ENCODE data around the gene HIGD1A.

HIGD1A gene

DNA sequence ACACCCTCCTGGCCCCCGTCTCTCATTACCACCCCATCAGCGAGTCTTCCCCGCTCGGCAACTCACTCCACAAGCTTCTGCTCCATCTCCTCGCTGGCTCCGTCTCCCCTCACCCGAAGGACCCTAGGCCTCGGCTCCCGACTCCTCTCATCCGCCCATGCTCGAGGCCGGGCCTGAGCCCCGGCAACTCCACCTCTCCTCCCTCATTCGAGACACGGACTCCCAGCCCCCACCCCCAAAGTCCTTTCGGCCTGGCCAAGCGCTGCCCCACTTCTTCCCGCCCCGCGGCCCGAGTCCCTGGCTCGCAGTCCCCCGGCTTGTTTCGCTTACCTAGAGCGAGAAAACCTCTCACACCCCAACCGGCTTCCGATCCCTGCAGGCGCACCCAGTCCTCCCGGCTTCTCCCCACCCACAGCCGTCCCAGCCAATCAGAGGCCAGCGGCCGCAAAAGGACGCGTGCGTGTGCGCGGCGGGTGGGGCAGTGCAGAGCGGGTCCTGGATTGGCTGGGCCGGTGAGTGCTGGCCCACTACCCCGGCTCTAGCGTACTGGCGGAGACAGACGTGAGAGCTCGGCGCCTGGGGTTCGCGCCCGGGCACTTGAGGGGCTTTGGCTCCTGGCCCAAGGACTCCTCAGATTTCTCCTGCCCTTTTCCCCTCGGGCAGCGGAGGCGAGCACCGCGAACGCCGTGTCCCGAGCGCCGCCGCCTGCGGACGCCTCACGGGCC, at the start of gene HIGD1A:
TSS of gene HIGD1A (minus strand) at position 385 of the 725 bp plus-strand sequence. CDS start 10,237 bp downstream, outside the sequence.
- peak; percentile 86 to 93 (median 88) for DNase-seq (ENCODE audit: low read depth in 3 of 3)

DNA sequence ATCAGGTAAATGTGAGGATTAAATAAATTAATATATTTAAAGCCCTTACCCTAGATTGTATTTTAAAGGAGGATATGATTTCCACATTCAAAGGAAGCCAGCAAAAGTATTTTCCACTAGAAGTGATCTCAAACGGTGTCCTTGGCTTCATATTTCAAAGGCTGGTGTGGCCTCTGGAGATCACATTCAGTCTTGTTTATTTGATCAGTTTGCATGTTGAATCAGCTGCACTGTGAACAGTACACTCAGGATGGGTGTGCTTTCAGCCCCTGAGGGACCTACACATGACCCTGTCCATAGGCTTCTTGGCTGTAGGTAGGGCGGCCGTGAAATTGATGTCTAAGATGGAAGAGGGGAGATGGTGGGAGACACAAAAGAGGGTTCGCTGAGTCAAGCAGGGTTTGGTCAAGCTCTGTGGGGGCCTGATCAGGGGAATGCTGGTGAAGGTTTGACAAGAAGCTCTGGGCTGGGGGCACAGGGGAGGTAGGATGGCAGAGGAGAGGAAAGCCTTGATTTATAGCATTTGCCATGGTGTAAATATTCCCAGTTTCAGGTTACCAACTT, 49.5 kb upstream of the HIGD1A start:
- no peak for DNase-seq (ENCODE audit: low read depth in 3 of 3)

DNA sequence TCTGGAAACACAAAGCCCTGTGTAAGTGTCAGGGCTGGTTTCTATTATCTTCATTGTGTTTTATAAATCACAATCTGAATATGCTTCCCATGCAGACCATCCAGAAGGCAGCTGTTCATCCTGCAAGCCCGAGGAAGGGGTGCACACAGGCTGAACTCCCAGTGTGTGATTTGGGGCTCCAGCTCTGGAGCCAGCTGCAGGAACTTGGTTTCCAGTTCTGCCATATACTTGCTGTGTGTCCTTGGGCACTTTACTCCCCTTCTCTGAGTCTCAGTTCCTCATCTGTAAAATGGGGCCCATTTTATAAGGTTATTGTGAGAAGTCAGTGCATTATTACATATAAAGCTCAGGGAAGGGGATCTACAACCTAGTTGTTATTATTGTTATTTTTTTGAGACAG, 48.8 kb upstream of the HIGD1A start:
- DNase-seq (ENCODE audit: low read depth in 3 of 3) = no peak

DNA sequence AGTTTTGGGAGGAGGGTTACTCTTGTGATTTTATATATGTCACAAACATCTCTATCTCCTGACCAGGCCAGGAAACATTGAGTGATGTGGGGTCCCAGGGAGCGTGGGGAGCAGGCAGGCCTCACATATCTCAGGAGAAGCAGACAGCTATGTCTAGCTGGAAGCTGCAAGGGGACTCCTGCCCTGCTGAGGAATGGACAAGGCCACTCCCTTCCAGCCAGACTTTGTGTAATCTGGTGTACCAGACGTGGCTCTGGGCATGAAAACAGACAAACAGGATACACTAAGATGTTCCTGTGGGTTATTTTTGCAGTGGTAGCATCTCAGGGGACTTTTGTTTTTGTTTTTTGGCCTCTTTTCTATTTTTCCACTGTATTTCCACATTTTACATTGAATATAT, 48.2 kb upstream of the HIGD1A start:
- no peak for DNase-seq (ENCODE audit: low read depth in 3 of 3)

DNA sequence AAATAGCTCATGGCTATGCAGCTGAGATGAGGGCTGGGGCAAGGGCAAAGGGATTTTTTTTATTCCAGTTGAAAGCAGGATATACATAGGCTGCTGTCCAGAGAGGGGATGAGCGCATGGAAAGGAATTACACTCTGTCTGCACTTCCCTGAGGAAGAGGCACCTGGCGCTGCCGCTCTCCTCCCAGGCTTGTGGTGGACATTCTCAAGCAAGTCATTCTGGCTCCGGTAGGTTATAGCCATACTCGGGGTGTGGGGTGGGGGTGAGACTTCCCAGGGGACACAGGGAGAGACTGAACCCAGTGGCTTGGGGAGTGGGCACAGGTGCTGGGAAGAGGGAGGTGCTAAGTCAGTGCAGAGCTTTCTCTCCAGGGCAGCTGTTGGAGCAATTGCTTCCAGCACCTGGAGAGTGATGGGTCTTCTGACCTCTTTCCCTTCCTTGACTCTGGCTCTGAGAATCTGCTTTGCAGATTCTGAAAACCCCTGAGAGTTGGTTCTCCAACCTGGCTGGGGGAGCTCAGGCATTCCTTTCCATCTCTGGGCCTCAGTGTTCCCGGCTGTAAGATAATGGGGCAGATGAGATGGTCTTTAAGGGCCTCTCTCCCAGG, 47.0 kb upstream of the HIGD1A start:
- no peak for DNase-seq (ENCODE audit: low read depth in 3 of 3)

DNA sequence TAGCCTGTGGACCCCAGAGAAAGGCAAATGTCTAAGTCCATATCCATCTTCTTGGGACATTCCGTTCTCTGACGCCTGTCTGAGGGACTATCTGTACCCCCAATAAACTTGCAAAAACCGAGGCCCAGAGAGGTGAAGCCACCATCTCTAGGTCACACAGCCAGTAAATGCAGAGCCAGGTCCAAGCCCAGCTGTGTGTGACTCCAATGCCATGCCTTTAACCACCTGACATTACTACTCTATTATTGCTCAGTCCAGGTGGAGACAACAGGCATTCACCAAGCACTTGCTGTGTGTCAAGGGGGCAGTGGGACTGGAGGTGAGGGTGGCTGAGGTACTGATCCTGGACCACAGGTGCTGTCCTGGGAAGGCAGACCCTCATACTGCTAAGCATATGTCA, 46.0 kb upstream of the HIGD1A start:
- no peak for DNase-seq (ENCODE audit: low read depth in 3 of 3)

DNA sequence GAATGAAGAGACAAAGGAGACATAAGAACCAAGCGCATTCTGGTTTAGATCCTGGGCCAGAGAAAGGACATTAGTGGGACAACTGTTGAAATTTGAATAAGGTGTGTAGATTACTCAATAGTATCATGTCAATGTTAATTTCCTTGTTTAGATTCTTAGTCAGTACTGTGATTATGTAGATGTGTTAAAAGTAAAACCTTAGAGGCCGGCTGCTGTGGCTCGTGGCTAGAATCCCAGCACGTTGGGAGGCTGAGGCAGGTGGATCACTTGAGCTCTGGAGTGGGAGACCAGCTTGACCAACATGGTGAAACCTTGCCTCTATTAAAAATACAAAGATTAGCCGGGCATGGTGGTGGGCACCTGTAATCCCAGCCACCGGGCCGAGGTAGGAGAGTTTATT, 44.7 kb upstream of the HIGD1A start:
- DNase-seq (ENCODE audit: low read depth in 3 of 3) = no peak

DNA sequence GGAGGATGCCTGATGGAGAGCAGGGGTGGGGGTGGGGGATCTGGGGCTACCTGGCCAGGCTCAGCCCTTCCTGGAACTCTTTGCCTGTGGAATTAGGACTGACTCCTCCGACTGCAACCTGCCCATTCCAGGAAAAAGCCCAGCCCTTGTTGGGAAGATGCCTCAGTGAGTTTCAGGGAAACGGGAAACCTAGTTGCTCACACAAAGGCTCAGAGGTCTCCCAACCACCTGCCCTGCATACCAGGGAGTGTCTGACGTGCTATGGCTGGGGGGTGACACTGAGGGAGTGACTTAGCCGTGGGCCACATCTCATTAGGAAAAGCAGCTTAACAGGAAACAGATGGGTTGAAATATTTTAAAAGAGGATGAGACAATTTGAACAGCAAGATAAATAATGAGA, 43.4 kb upstream of the HIGD1A start:
- DNase-seq (ENCODE audit: low read depth in 3 of 3) = no peak

DNA sequence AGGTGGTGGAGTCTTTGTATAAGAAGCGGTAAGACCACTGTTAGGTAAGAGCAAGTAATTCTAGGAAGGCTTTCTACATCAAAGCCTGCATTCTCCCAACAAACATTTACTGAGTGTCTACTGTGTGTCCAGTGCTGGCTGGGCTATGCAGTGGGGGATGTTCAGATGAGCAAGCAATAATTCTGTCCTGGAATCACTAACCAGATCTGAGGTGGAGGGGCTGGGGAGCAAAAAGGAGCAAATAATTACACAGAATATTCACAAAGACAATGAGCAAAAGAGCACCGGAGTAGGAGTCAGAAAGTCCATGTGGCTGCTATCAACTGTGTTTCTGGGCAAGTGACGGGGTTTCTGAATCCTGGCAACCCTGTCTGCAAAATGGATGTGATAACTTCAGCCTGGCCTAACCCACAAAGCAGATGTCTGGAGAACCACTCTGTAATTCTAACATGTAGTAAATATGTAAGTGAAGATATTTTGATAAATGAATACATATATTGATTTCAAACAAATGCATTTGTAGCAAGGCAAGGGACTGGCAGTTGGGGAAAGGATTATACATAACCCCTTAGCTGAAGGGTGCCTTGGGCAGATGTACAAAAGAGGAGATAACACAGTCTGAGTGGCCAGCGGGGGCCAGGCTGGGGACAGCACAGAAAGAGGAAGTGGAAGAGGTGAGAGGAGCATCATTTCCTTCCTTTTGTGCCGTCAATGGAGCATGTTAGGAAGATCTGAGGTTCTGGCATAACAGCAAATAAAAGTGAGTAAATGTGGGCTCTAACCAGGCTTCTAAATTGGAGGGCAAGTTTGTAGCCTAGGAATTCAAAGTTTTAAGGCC, 42.6 kb upstream of the HIGD1A start:
- DNase-seq (ENCODE audit: low read depth in 3 of 3) = no peak

DNA sequence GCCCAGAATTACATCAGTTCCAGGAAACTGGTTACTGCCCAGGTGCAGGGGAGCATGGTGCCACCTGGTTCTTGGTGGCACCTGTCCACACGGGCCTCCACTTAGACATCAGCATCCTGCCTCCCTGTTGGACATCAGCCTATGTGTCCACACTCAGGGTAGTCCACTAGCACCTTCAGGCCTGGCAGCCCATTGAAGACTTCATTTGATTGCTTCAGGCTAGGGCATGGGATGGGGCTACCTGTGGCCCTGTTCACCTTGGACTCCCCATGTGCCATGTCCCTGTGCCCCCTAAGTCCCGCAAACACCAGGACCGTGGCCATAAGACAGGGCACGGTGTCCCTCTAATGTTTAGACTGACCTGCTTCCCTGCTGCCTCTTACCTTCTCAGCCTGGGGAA, 40.5 kb upstream of the HIGD1A start:
- DNase-seq (ENCODE audit: low read depth in 3 of 3) = no peak

DNA sequence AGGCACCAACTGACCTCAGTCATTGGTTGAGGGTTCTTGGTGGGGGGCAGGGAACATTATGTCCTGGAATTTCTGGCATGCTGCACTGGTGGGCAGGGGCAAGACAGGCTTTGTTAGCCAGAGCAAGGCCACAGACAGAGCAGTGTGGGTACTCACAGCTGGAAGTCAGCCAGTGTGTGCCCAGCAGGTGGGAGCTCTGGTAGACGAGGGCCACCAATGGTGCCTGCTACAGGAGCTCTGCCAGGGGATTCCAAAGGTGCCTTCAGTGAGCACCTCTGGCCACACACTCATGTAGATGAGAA, 40.1 kb upstream of the HIGD1A start:
- DNase-seq (ENCODE audit: low read depth in 3 of 3) = no peak

DNA sequence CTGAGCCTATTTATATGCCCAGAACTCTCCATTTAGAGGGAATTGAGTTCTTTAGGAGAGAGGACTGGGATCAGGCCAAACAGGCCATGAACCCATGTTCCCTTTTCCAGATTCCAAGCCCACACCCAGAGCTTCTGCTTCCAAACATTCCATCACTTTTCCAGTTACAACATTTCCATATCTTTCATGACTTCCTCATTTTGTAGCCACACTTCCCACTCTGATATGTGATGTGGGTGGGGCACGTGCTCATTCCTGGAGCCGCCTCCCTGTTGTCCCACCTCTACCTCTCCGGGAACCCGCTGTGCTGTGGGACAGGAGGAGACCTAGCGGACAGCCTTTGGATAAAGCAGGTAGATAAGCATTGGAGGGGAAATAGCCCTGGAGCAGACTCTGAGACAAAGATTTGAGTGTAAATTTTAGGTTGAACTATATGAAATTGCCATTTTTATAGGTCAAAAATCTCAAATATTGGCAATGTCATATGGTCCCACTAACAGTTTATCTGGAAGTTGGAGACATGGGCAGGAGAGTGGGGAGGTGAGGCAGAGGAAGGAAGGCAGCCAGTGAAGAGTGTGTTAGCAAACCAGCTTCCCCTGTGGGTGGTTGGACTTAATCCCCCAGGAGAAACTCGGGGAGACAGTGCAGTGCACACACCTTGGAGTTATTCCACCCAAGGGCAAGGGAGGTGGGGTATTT, 39.6 kb upstream of the HIGD1A start:
- DNase-seq (ENCODE audit: low read depth in 3 of 3) = no peak

DNA sequence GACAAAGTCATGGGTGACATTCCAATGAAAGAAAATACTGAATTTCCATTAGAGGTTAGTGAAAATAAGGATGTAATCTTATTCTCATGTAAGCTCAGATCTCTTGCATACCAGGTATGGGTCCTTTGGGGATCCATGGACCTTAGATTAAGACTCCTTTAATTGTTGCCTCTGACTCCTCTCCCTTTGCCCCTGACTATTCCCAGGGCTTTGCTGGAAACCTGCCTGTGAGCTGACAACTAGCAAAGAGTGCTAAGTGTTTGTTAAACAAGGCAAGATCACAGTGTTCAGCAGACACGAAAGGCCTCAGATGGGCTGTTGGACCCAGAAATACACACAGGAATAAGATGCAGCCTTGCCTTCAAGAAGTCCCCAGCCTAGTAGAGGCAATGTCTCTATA, 37.0 kb upstream of the HIGD1A start:
- no peak for DNase-seq (ENCODE audit: low read depth in 3 of 3)

DNA sequence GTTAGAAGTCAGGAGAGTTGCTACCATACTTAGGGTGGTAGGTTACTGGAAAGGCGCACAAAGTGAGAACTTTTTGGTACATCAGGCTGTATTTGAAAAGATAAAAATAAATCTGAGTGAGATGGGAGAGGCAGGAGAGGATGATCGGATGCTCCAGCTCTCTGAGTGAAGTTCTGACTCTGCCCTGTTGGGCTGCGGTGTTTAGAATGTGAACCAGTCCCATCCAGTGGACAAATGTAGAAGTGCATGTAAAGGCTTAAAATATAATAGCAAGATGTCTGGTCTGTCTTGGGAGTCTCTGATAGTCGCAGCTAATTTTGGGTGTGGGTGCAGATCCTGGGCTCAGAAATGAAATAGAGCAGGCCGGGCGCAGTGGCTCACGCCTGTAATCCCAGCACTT, 35.3 kb upstream of the HIGD1A start:
- no peak for DNase-seq (ENCODE audit: low read depth in 3 of 3)

DNA sequence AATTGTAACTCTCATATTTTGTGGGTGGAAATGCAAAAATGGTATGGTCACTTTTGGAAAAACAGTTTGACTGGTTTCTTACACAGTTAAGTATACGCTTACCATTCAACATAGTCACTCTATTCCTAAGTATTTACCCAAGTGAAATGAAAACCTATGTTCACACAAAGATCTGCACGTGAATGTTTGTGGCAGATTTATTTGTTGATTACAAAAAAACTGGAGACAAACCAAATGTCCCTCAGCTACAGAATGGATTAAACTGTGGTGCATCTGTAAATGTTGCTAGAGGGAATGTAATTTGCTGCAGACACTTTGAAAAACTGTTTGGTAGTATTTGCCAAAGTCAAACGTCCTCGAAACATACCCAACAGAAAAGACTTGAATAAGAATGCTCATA, 34.3 kb upstream of the HIGD1A start:
- no peak for DNase-seq (ENCODE audit: low read depth in 3 of 3)

DNA sequence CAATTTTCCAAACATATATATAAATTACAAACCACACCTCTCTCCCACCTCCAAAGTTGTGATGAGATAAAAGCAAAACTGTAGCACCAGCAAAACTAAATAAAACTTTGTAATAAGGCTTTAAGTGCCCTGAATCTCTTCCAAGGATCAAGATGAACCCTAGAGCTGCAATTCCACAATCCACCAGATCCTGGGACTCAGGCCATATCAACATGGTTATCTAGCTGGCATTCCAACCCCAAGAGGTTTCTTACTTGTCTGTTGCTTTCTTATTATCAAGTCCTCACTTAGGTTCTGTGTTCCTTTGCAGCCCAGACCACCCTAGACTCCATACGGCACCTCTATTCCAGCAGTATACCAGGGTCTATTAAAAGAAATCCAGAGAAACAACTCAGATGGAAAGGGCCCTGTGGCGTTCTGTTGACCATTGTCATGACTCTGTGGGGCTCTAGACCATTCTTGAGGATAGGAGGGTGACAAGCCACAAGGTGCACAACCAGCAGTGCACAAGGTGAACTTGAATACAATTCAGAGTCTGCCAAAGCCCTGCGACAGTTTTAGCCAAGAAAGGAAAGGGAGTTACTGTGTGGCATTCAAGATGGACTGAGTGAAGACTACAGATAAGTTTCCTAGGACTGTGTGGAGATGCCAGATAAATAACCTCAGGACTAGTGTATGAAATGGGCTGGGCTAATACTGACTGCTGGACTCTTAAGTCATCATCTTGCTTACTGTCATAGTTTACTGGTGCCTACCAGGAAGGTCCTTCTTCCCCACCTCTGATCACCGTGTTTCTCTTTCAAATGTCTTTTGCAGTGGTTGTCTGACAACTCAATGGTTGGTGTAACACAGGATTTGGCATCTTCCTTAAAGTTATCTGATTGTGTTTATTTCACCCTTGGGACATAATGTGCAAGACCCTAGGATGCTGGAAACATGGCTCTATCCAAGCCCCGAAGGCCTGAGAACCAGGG, 32.1 kb upstream of the HIGD1A start:
- DNase-seq (ENCODE audit: low read depth in 3 of 3) = no peak

DNA sequence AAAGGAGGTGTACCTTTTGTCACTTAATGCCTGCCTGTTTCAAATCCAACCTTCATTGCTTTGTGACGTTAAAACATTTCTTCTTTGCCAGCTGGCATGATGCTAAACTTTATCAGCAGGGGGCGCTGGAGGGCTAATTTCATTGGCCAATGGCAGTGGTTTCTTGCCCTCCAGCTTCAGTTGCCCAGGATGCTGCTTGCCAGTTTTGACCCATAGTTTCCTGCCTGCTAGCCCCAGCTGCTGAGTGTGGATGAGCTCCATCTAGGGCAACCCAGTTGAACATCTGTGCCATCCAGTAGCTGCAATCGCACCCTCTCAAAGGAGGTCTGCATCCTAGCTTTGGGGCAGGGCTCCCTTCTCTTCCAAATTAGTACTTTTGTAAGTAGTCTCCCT, 27.0 kb upstream of the HIGD1A start:
- peak; percentile 53 to 75 (median 61) for DNase-seq (ENCODE audit: low read depth in 3 of 3)

DNA sequence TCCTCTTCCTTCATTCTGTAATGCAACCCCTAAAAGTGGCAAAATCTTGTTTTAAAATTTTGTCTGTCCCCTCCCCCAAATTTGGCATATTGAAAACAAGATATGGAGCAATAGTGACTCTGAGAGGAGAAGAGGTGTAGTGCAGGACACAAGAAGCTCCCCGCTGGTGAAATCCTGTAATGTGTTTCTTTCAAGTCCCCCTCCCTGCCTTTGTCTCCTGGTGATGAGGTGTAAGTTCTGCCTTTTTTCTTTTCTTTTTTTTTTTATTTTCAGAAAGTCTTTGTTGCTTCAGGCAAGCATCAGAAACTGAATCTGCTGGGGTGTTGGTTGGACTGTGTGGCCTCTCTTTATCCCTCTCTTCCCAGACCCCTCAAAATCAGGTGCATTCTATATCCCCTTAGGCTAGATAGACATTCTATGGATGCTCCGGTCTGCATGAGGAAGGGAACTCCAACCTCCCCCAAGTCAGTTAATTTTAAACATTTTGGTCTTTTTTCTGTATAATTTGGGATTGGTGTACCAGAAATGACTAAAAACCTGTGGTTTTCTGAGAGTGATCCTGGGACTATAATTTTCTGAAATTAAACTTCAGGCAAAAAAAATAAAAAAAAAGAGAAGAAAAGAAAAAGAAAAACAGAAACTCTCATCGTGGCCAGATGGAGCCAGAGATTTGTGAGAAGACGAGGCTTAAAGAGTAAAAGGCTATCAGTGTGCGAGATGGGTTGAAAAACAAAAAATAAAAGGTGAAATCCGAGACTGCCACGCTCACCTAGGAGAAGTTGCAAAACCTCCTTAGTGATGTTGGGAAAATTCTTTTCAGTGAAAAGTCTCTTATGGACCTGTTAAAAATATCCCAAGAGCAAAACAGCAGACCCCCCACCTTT, 26.4 kb upstream of the HIGD1A start:
- DNase-seq (ENCODE audit: low read depth in 3 of 3) = no peak

DNA sequence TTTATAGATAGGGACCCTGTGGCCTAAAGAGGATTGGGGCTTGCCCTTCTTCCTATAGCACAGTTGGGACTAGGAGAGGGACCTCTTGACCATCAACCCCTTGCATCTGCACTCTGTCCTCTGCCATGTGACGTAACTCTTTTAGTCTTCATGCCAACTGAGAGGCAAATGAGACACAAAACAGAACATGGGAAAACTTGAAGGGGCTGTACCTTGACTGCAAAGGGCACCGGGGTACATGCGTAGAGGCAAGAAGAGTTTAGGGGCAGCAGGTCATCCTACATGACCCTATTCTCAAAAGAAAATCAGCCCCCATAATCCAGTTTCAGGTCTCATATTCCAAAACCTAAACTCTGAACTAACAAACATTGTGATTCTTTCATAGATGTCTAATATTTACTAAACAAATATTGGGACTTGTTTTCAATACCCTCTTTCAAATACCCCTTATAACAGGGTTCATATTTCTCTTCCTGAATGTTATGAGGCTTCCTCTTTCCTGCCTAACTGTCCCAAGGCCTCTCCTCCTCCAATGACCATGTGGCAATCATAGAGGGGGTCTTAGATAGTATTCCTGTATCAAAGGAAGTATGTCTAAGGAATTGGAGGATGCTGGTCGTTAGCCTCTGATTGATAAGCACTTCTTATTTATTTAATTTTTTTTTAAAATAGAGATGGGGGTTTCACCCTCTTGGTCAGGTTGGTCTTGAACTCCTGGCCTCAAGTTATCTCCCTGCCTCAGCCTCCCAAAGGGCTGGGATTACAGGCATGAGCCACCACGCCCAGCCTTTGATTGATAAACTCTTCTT, 25.5 kb upstream of the HIGD1A start:
- DNase-seq (ENCODE audit: low read depth in 3 of 3) = no peak

Measured in stimulated activated CD4-positive, alpha-beta T cell treated with anti-CD3 and anti-CD28 coated beads, TNF-alpha, amount 100 ng/mL, for 24 hours (primary cell).